ENCODE data around the gene CENPN. TPM values are rescaled to one million over a fixed set of nuclear protein-coding genes. Genes with fewer than 3 reads are reported as not detected.

CENPN gene
- total and polyA plus RNA-seq, 2 of the 8 experiments (the other 6 are each of a cell fraction or from before 2014, with no cell fraction given): 32.8 to 67.0 TPM

GRCh38 chr16:80990577-80990976 lies 16.4 kb upstream of the CENPN start:
- no peak overlapping the region for H2BK20ac ChIP-seq (ENCODE audit: low read length)
- no peak overlapping the region for H2AFZ ChIP-seq (ENCODE audit: low read length)
- H3K79me1 ChIP-seq (ENCODE audit: low read depth, low read length): peaks cover under 1% of the 10 kb centered on the region
- no peak overlapping the region for H3K18ac ChIP-seq (ENCODE audit: extremely low read depth, low read length)
- no peak overlapping the region for H3K4ac ChIP-seq (replicated peaks; ENCODE audit: insufficient read length, low read depth, low read length)
- H2BK5ac ChIP-seq (ENCODE audit: low read depth, low read length): no peak overlapping the region
- no peak overlapping the region for H3K56ac ChIP-seq (replicated peaks; ENCODE audit: insufficient read length, low read depth, low read length)
- peaks cover 0 to 9% (median 4%) of the 10 kb centered on the region in 4 experiments; a peak in 5 of 7 replicates for H3K4me1 ChIP-seq (replicated peaks in 1 of 4; ENCODE audit: control insufficient read depth in 3 of 4, insufficient read depth in 4 of 4, low read length in 3 of 4)
- H3K9ac ChIP-seq (replicated peaks in 1 of 4; ENCODE audit: extremely low read depth in 1 of 4, low read depth in 3 of 4, low read length in 3 of 4): no peak overlapping the region
- no peak overlapping the region for H2BK12ac ChIP-seq (ENCODE audit: low read depth, low read length)
- H4K8ac ChIP-seq (ENCODE audit: extremely low read depth, insufficient read depth, low read length): no peak overlapping the region
- DNase-seq (ENCODE audit: low read depth in 1 of 2, low spot score in 2 of 2) (no peak), FAIRE-seq (no peak)
- no peak overlapping the region for H3K27ac ChIP-seq (ENCODE audit: low read depth, low read length)
- H3K79me2 ChIP-seq (ENCODE audit: control insufficient read depth in 1 of 2, insufficient read depth in 2 of 2, low read length in 2 of 2): peaks cover 0 to 22% of the 10 kb centered on the region in 2 experiments; a peak in 1 of 4 replicates
- ChIA-PET CTCF (ENCODE audit: partially characterized antibody) (interaction anchor here (1.2 to 10.6 kb wide), 4 partner anchors 12 to 62 kb away, joined by 3 to 83 read pairs (median 5); no protein-coding TSS in a partner anchor), POLR2A (ENCODE audit: partially characterized antibody) (no interaction called here)
- H3K23ac ChIP-seq (ENCODE audit: insufficient read length): no peak overlapping the region
- H3K4me2 ChIP-seq (ENCODE audit: insufficient read depth in 1 of 2, low read depth in 2 of 2, low read length in 2 of 2): no peak overlapping the region
- H2BK120ac ChIP-seq (replicated peaks; ENCODE audit: low read depth, low read length): no peak overlapping the region
- 96% methylated on average over 3 of the region's 3 CpGs; no CpG with 5 or more reads in 1 of the 2 experiments for WGBS, 2 experiments (ENCODE audit: extremely low coverage in 1 of 2, insufficient coverage in 1 of 2, insufficient read length in 1 of 2, insufficient replicate concordance in 2 of 2, low coverage in 1 of 2, low lambda C conversion rate in 2 of 2, missing lambda C conversion rate in 1 of 2)
- H4K91ac ChIP-seq (replicated peaks; ENCODE audit: insufficient read length, low read length): no peak overlapping the region
- peaks cover 0 to 4% (median 0%) of the 10 kb centered on the region in 4 experiments; a peak in 3 of 7 replicates for H3K27me3 ChIP-seq (replicated peaks in 1 of 4; ENCODE audit: control insufficient read depth in 3 of 4, extremely low read depth in 1 of 4, insufficient read depth in 3 of 4, low read length in 3 of 4)
- H2AK5ac ChIP-seq (ENCODE audit: low read depth, low read length): no peak overlapping the region
- no peaks in the 10 kb centered on the region for H3K36me3 ChIP-seq (ENCODE audit: control insufficient read depth in 2 of 4, insufficient read depth in 4 of 4, low read length in 3 of 4)
- peaks cover 14 to 15% of the 10 kb centered on the region in 2 experiments for H4K20me1 ChIP-seq (replicated peaks in 1 of 2; ENCODE audit: control insufficient read depth in 1 of 2, insufficient read depth in 2 of 2, low read length in 2 of 2)
- no peak overlapping the region for H4K5ac ChIP-seq (ENCODE audit: insufficient read length, low read depth, low read length)
- H3K9me3 ChIP-seq (ENCODE audit: insufficient read depth in 2 of 2, low read depth in 1 of 2, low read length in 1 of 2): no peaks in the 10 kb centered on the region
- no peak overlapping the region for H3K4me3 ChIP-seq (ENCODE audit: extremely low read depth in 1 of 4, insufficient read depth in 2 of 4, low read depth in 3 of 4, low read length in 4 of 4)
- H2BK15ac ChIP-seq (ENCODE audit: low read length): no peak overlapping the region
- H3K23me2 ChIP-seq (ENCODE audit: low read depth, low read length): no peaks in the 10 kb centered on the region
- H3K14ac ChIP-seq (ENCODE audit: insufficient read length): no peak overlapping the region
- TF ChIP-seq CREB1 (IDR thresholded peaks at IDR 0.05): no peak
- TF ChIP-seq RNF2 (IDR thresholded peaks at IDR 0.05; ENCODE audit: borderline replicate concordance, low read depth, low read length, missing control alignments, poor library complexity, severe bottlenecking): no peak
- TF ChIP-seq SRF (IDR thresholded peaks at IDR 0.05; ENCODE audit: low read depth, low read length): no peak
- no peak for TF ChIP-seq NANOG (IDR thresholded peaks at IDR 0.05; ENCODE audit: insufficient read depth, low read depth, low read length, poor library complexity, severe bottlenecking)
- TF ChIP-seq HDAC6 (IDR thresholded peaks at IDR 0.05; ENCODE audit: low read depth, low read length): no peak
- TF ChIP-seq POLR2A (IDR thresholded peaks at IDR 0.05; ENCODE audit: control extremely low read depth in 1 of 2, low read depth in 2 of 2, low read length in 2 of 2): no peak
- TF ChIP-seq RBBP5 (IDR thresholded peaks at IDR 0.05; ENCODE audit: borderline replicate concordance, low read depth, low read length): no peak
- no peak for TF ChIP-seq KDM5A (IDR thresholded peaks at IDR 0.05; ENCODE audit: low read length)
- TF ChIP-seq TBP (IDR thresholded peaks at IDR 0.05; ENCODE audit: low read depth, low read length): no peak
- no peak for TF ChIP-seq USF2 (IDR thresholded peaks at IDR 0.05; ENCODE audit: low read length)
- no peak for TF ChIP-seq ASH2L (IDR thresholded peaks at IDR 0.05; ENCODE audit: low read length)
- no peak for TF ChIP-seq JUN (IDR thresholded peaks at IDR 0.05; ENCODE audit: low read depth, low read length)
- no peak for TF ChIP-seq SAP30 (IDR thresholded peaks at IDR 0.05; ENCODE audit: insufficient read depth, insufficient replicate concordance, low read length)
- no peak for TF ChIP-seq MAFK (IDR thresholded peaks at IDR 0.05; ENCODE audit: low read depth, low read length)
